ENCODE measurements around the gene HGD.

DNA sequence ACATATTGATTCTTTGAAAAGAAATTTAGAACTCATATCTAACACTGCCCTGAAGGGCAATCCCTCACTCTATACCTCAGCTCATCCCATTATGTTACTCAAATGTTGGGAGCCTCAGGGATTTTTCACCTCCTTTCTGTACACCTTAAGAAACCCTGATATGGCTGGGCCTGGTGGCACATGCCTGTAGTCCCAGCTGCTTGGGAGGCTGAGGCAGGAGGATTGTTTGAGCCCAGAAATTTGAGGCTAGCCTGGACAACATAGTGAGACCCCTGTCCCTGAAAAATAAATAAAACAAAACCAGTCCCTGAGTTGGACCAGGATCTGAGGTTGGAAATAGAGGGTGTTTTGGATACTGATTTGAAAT lies 58.3 kb downstream of the HGD start:
- TF ChIP-seq, protein P1, sequence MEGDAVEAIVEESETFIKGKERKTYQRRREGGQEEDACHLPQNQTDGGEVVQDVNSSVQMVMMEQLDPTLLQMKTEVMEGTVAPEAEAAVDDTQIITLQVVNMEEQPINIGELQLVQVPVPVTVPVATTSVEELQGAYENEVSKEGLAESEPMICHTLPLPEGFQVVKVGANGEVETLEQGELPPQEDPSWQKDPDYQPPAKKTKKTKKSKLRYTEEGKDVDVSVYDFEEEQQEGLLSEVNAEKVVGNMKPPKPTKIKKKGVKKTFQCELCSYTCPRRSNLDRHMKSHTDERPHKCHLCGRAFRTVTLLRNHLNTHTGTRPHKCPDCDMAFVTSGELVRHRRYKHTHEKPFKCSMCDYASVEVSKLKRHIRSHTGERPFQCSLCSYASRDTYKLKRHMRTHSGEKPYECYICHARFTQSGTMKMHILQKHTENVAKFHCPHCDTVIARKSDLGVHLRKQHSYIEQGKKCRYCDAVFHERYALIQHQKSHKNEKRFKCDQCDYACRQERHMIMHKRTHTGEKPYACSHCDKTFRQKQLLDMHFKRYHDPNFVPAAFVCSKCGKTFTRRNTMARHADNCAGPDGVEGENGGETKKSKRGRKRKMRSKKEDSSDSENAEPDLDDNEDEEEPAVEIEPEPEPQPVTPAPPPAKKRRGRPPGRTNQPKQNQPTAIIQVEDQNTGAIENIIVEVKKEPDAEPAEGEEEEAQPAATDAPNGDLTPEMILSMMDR (conservative IDR thresholded peaks at IDR 0.05) = no peak
- TF ChIP-seq ZFX (IDR thresholded peaks at IDR 0.05) = no peak
